GM19351 (cell line): ENCODE data around the gene CFAP61.

ENCODE experiments used
- ATAC-seq: cut with Tn5 transposase; IDR thresholded peaks from one replicate; pipeline ENCODE4 v1.9.1; 2021; ENCODE audit warnings: mild to moderate bottlenecking, moderate library complexity; ENCODE audit not compliant: unreplicated experiment

Gene CFAP61

GRCh38 chr20:20027284-20027683 lies 25.0 kb upstream of the CFAP61 start:
- ATAC-seq = no peak

GRCh38 chr20:20031790-20032189 lies 20.5 kb upstream of the CFAP61 start:
- ATAC-seq = no peak

- no peak for ATAC-seq
These were observed 17.8 kb upstream of the CFAP61 start for GRCh38 chr20:20034486-20034885.

GRCh38 chr20:20036756-20037155 lies 15.6 kb upstream of the CFAP61 start:
- no peak for ATAC-seq

- no peak for ATAC-seq
These were observed 14.4 kb upstream of the CFAP61 start for GRCh38 chr20:20037960-20038359.

GRCh38 chr20:20038586-20038985 lies 13.7 kb upstream of the CFAP61 start:
- ATAC-seq = no peak

- ATAC-seq = no peak
These were observed 12.5 kb upstream of the CFAP61 start for GRCh38 chr20:20039752-20040387.

- ATAC-seq = no peak
These were observed 612 bp upstream of the CFAP61 start for GRCh38 chr20:20051767-20052073.

- ATAC-seq = no peak
These were observed 8.1 kb downstream of the CFAP61 start for GRCh38 chr20:20060234-20060998.

GRCh38 chr20:20063941-20064702 lies 11.8 kb downstream of the CFAP61 start:
- no peak for ATAC-seq

- no peak for ATAC-seq
These were observed 13.0 kb downstream of the CFAP61 start for GRCh38 chr20:20065361-20065760.

- ATAC-seq = no peak
These were observed 18.8 kb downstream of the CFAP61 start for GRCh38 chr20:20070871-20071726.

GRCh38 chr20:20073801-20074371 lies 21.6 kb downstream of the CFAP61 start:
- ATAC-seq = no peak

- no peak for ATAC-seq
These were observed 22.7 kb downstream of the CFAP61 start for GRCh38 chr20:20075032-20075431.

GRCh38 chr20:20076297-20077065 lies 24.1 kb downstream of the CFAP61 start:
- no peak for ATAC-seq

- ATAC-seq = no peak
These were observed 25.7 kb downstream of the CFAP61 start for GRCh38 chr20:20078041-20078440.

- ATAC-seq = no peak
These were observed 26.9 kb downstream of the CFAP61 start for GRCh38 chr20:20079102-20079784.

GRCh38 chr20:20083807-20084206 lies 31.5 kb downstream of the CFAP61 start:
- no peak for ATAC-seq

GRCh38 chr20:20084296-20084752 lies 32.0 kb downstream of the CFAP61 start:
- ATAC-seq = no peak
